ENCODE results near the gene C16orf54. TPM values are rescaled to one million over a fixed set of nuclear protein-coding genes. Genes with fewer than 3 reads are reported as not detected.
"Not testable (repeated sequence)": the region's sequence is repeated elsewhere in the genome, so short reads cannot be mapped to it uniquely, and the experiment has no call there.

Gene C16orf54
- total and polyA plus RNA-seq, 9 donors = 0.15 to 0.35 (median 0.25) TPM

GRCh38 chr16:29740630-29741015, 5.2 kb downstream of the C16orf54 start:
- not testable (repeated sequence) for H3K27ac ChIP-seq (ENCODE audit: low read length); DNase-seq; H3K4me3 ChIP-seq (ENCODE audit: low read length); H3K9me3 ChIP-seq (replicated peaks; ENCODE audit: control insufficient read depth, low read depth, low read length); H3K36me3 ChIP-seq (ENCODE audit: control insufficient read depth, insufficient read depth, low read length); H3K27me3 ChIP-seq (ENCODE audit: control insufficient read depth, insufficient read depth, low read length); H3K4me1 ChIP-seq (ENCODE audit: control insufficient read depth, insufficient read depth, low read length)
- WGBS (ENCODE audit: insufficient coverage) = 67% methylated on average over 3 of the region's 11 CpGs

GRCh38 chr16:29739927-29740629, 5.7 kb downstream of the C16orf54 start:
- H3K27ac ChIP-seq (ENCODE audit: low read length); H3K4me1 ChIP-seq (ENCODE audit: control insufficient read depth, insufficient read depth, low read length); H3K27me3 ChIP-seq (ENCODE audit: control insufficient read depth, insufficient read depth, low read length); DNase-seq; H3K4me3 ChIP-seq (ENCODE audit: low read length); H3K9me3 ChIP-seq (replicated peaks; ENCODE audit: control insufficient read depth, low read depth, low read length); H3K36me3 ChIP-seq (ENCODE audit: control insufficient read depth, insufficient read depth, low read length): not testable (repeated sequence)
- WGBS (ENCODE audit: insufficient coverage) = 83% methylated on average over 2 of the region's 6 CpGs

GRCh38 chr16:29738514-29738913, 7.3 kb downstream of the C16orf54 start:
- no CpG with 5 or more reads among the region's 2 CpGs for WGBS (ENCODE audit: insufficient coverage)
- no peaks in the 10 kb centered on the region for H3K27me3 ChIP-seq (ENCODE audit: control insufficient read depth, insufficient read depth, low read length)
- no peak overlapping the region for H3K27ac ChIP-seq (ENCODE audit: low read length)
- H3K4me3 ChIP-seq (ENCODE audit: low read length) = no peak overlapping the region
- H3K36me3 ChIP-seq (ENCODE audit: control insufficient read depth, insufficient read depth, low read length) = no peaks in the 10 kb centered on the region
- no peaks in the 10 kb centered on the region for H3K9me3 ChIP-seq (replicated peaks; ENCODE audit: control insufficient read depth, low read depth, low read length)
- no peaks in the 10 kb centered on the region for H3K4me1 ChIP-seq (ENCODE audit: control insufficient read depth, insufficient read depth, low read length)
- no peak for DNase-seq

DNA sequence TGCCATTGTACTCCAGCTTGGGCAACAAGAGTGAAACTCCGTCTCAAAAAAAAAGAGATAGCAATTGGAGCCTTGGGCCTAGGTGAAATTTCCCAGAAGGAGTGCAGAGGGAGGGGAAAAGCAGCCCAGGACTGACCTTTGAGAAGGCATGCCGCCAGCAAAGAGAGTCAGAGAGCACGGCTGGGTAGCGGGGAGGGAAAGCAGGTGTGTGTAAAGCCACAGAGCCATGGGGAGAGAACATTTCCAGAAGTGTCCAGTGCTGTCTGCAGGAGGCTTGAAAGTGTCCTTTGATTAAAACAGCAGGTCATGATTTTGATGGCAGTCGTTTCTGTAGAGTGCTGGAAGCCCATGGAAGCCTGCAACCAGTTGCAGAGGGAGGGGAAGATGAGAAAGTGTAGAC, 8.1 kb downstream of the C16orf54 start:
- no peaks in the 10 kb centered on the region for H3K27me3 ChIP-seq (ENCODE audit: control insufficient read depth, insufficient read depth, low read length)
- H3K4me3 ChIP-seq (ENCODE audit: low read length) = no peak overlapping the region
- WGBS (ENCODE audit: insufficient coverage) = 64% methylated on average over 5 of the region's 5 CpGs
- no peak overlapping the region for H3K27ac ChIP-seq (ENCODE audit: low read length)
- no peaks in the 10 kb centered on the region for H3K9me3 ChIP-seq (replicated peaks; ENCODE audit: control insufficient read depth, low read depth, low read length)
- no peak for DNase-seq
- H3K4me1 ChIP-seq (ENCODE audit: control insufficient read depth, insufficient read depth, low read length) = no peaks in the 10 kb centered on the region
- H3K36me3 ChIP-seq (ENCODE audit: control insufficient read depth, insufficient read depth, low read length) = no peaks in the 10 kb centered on the region

DNA sequence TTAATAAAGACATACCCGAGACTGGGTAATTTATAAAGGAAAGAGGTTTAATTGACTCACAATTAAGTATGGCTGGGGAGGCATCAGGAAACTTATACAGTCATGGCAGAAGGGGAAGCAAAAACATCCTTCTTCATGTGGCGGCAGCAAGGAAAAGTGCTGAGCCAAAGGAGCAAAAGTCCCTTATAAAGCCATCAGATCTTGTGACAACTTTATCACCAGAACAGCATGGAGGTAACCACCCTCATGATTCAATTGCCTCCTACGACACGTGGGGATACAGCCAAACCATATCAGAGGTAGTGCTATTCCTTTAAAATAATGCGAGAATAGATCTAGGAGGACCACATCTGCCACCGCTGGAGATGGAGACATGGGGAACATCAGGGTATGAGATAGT, 9.0 kb downstream of the C16orf54 start:
- Histone ChIP-seq H3K36me3 (ENCODE audit: control insufficient read depth, insufficient read depth, low read length) (no peaks in the 10 kb centered on the region), H3K27me3 (ENCODE audit: control insufficient read depth, insufficient read depth, low read length) (no peaks in the 10 kb centered on the region), H3K4me3 (ENCODE audit: low read length) (no peak overlapping the region), H3K27ac (ENCODE audit: low read length) (no peak overlapping the region), H3K4me1 (ENCODE audit: control insufficient read depth, insufficient read depth, low read length) (no peaks in the 10 kb centered on the region), H3K9me3 (replicated peaks; ENCODE audit: control insufficient read depth, low read depth, low read length) (no peaks in the 10 kb centered on the region)
- DNase-seq = no peak
- 87% methylated on average over 2 of the region's 6 CpGs for WGBS (ENCODE audit: insufficient coverage)

DNA sequence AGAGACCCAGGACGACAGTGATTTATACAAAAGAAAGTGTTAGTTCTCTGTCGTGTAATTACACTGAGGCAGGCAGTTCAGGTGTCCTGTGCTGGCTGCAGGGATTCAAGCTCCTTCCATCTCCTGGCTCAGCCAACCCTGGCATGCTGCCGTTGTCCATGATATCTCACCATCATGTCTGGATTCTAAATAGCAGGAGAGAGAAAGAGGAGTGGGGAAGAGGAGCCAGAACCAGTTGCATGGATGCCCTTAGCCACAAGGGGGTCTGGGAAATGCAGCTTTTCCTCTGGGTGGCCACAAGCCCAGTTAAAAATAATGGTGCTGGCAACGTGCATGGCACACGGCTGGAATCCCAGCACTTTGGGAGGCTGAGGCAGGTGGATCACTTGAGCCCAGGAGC, 9.7 kb downstream of the C16orf54 start:
- no peaks in the 10 kb centered on the region for H3K9me3 ChIP-seq (replicated peaks; ENCODE audit: control insufficient read depth, low read depth, low read length)
- H3K4me3 ChIP-seq (ENCODE audit: low read length) = no peak overlapping the region
- WGBS (ENCODE audit: insufficient coverage) = 40% methylated on average over 2 of the region's 5 CpGs
- no peaks in the 10 kb centered on the region for H3K27me3 ChIP-seq (ENCODE audit: control insufficient read depth, insufficient read depth, low read length)
- H3K4me1 ChIP-seq (ENCODE audit: control insufficient read depth, insufficient read depth, low read length) = no peaks in the 10 kb centered on the region
- no peaks in the 10 kb centered on the region for H3K36me3 ChIP-seq (ENCODE audit: control insufficient read depth, insufficient read depth, low read length)
- no peak overlapping the region for H3K27ac ChIP-seq (ENCODE audit: low read length)
- DNase-seq = no peak

- 55% methylated on average over 1 of the region's 1 CpG for WGBS (ENCODE audit: insufficient coverage)
- no peaks in the 10 kb centered on the region for H3K36me3 ChIP-seq (ENCODE audit: control insufficient read depth, insufficient read depth, low read length)
- H3K4me3 ChIP-seq (ENCODE audit: low read length) = no peak overlapping the region
- no peak for DNase-seq
- H3K9me3 ChIP-seq (replicated peaks; ENCODE audit: control insufficient read depth, low read depth, low read length) = no peaks in the 10 kb centered on the region
- H3K27me3 ChIP-seq (ENCODE audit: control insufficient read depth, insufficient read depth, low read length) = no peaks in the 10 kb centered on the region
- no peaks in the 10 kb centered on the region for H3K4me1 ChIP-seq (ENCODE audit: control insufficient read depth, insufficient read depth, low read length)
- H3K27ac ChIP-seq (ENCODE audit: low read length) = no peak overlapping the region
Observed at GRCh38 chr16:29734786-29735185, 11.0 kb downstream of the C16orf54 start.

DNA sequence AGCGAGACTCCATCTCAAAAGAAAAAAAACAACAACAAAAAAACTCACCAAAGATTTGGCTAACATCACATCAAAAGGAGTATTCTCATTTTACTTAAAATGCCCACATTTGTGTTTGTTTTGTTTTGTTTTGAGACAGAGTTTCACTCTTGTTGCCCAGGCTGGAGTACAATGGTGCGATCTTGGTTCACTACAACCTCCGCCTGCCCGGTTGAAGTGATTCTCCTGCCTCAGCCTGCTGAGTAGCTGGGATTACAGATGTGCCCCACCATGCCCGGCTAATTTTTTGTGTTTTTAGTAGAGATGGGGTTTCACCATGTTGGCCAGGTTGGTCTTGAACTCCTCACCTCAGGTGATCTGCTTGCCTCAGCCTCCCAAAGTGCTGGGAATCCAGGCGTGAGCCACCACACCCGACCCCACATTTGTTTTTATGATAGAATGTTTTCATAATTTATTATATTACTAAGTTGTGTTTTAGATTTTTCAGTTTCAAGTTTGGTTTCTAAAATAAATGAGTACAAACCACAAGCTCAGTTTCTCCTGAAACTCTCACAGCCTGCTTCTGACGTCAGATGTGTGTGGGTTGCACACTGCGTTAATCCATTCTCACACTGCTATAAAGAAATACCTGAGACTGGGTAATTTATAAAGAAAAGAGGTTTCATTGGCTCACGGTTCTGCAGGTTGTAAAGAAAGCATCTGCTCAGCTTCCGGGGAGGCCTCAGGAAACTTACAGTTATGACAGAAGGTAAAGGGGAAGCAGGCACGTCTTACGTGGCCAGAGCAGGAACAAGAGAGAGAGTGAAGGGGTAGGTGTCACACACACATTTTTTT, 13.8 kb downstream of the C16orf54 start:
- 80% methylated on average over 6 of the region's 13 CpGs for WGBS (ENCODE audit: insufficient coverage)
- H3K27me3 ChIP-seq (ENCODE audit: control insufficient read depth, insufficient read depth, low read length); H3K4me3 ChIP-seq (ENCODE audit: low read length): not testable (repeated sequence)

DNA sequence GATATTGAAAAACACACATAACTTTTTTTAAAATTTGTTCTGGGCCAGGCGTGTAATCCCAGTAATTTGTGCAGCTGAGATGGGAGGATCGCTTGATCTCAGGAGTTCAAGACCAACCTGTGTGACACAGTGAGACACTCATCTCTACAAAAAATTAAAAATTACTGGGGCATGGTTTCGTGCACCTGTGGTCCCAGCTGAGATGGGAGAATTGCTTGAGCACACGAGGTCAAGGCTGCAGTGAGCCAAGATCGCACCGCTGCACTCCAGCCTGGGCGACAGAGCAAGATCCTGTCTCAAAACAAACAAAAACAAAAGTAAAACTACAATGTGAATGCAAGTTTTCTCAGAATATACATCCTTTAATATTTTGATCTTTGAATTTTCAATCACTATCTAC, 15.1 kb downstream of the C16orf54 start:
- Histone ChIP-seq H3K4me1 (ENCODE audit: control insufficient read depth, insufficient read depth, low read length) (no peaks in the 10 kb centered on the region), H3K4me3 (ENCODE audit: low read length) (no peak overlapping the region), H3K36me3 (ENCODE audit: control insufficient read depth, insufficient read depth, low read length) (no peaks in the 10 kb centered on the region), H3K27me3 (ENCODE audit: control insufficient read depth, insufficient read depth, low read length) (no peaks in the 10 kb centered on the region), H3K9me3 (replicated peaks; ENCODE audit: control insufficient read depth, low read depth, low read length) (no peaks in the 10 kb centered on the region), H3K27ac (ENCODE audit: low read length) (no peak overlapping the region)
- 83% methylated on average over 2 of the region's 7 CpGs for WGBS (ENCODE audit: insufficient coverage)
- no peak for DNase-seq

More for the DNA sequence above, 13.8 kb downstream of the C16orf54 start:
- not testable (repeated sequence) for DNase-seq; H3K9me3 ChIP-seq (replicated peaks; ENCODE audit: control insufficient read depth, low read depth, low read length); H3K4me1 ChIP-seq (ENCODE audit: control insufficient read depth, insufficient read depth, low read length); H3K36me3 ChIP-seq (ENCODE audit: control insufficient read depth, insufficient read depth, low read length); H3K27ac ChIP-seq (ENCODE audit: low read length)

DNA sequence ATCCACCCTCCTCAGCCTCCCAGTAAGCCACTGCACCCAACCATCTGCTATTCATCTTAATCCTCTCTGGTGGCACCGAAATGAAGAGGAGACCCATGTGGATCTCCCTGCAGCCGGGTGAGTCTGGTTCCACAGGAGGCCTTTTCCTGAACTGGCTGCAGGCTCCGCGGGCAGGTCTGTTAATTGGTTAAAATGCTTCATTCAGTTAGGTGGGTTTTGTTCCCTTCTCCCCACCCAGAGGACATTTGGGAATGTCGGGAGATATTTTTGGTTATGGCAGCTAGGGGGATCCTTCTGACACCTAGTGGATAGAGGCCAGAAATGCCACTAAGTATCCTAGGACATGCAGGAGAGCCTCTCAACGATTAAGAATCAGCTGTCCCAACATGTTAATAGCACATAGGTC, 16.7 kb downstream of the C16orf54 start:
- H3K4me3 ChIP-seq (ENCODE audit: low read length) = no peak overlapping the region
- no peak overlapping the region for H3K27ac ChIP-seq (ENCODE audit: low read length)
- DNase-seq = peak; percentile 65
- no peaks in the 10 kb centered on the region for H3K4me1 ChIP-seq (ENCODE audit: control insufficient read depth, insufficient read depth, low read length)
- no peaks in the 10 kb centered on the region for H3K36me3 ChIP-seq (ENCODE audit: control insufficient read depth, insufficient read depth, low read length)
- 0% methylated on average over 1 of the region's 6 CpGs for WGBS (ENCODE audit: insufficient coverage)
- H3K27me3 ChIP-seq (ENCODE audit: control insufficient read depth, insufficient read depth, low read length) = no peaks in the 10 kb centered on the region
- H3K9me3 ChIP-seq (replicated peaks; ENCODE audit: control insufficient read depth, low read depth, low read length) = no peaks in the 10 kb centered on the region

All from muscle of leg (tissue), 11 donors.